SK-N-SH treated with all-trans-retinoic acid at 6 μM for 48 hours (cell line): ENCODE measurements around the gene CYBC1.

Source experiments
- CREB5 ChIP-seq: fragments of 250-450 bp; sonication (Bioruptor Pico); IDR thresholded peaks from 2 replicates; pipeline ENCODE4 v1.5.1; 2020; ENCODE audit warnings: low read depth, mild to moderate bottlenecking, moderate library complexity
- PATZ1 ChIP-seq: fragments of 250-450 bp; sonication (Bioruptor Pico); IDR thresholded peaks from 2 replicates; pipeline ENCODE4 v1.8.0; 2020; ENCODE audit warnings: mild to moderate bottlenecking, moderate library complexity, borderline replicate concordance
- ZFP30 ChIP-seq: fragments of 450-650 bp; formaldehyde crosslinking; IDR thresholded peaks from 2 replicates; pipeline ENCODE4 v1.5.0; 2022; ENCODE audit warnings: mild to moderate bottlenecking, moderate library complexity

DNA sequence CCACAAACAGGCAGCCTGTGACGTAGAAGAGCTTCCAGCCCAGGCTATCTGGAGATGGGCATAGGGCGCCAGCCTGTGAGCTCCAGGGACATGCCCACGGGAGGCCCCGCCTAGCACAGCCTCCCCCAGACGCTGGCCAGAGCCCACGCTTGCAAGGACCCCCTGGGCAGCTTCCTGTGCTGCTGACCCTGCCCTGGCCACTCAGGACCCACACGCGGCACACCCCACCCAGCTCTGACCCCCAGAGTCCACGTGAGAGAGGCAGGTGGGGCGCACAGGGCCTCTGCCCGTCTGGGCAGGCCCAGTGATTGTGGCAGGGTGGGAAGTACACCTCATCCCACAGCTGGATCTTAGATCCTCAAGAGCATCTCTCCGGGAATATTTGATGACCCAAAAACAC is 3.9 kb downstream of the CYBC1 start:
- TF ChIP-seq ZFP30 (CRISPR knock-in tag) (no peak), PATZ1 (CRISPR knock-in tag) (no peak), CREB5 (no peak)
